ENCODE results near the gene MYH15.

MYH15 gene

GRCh38 chr3:108334701-108335100, 175.7 kb downstream of the MYH15 start:
- DNase-seq (ENCODE audit: low read depth): no peak

DNA sequence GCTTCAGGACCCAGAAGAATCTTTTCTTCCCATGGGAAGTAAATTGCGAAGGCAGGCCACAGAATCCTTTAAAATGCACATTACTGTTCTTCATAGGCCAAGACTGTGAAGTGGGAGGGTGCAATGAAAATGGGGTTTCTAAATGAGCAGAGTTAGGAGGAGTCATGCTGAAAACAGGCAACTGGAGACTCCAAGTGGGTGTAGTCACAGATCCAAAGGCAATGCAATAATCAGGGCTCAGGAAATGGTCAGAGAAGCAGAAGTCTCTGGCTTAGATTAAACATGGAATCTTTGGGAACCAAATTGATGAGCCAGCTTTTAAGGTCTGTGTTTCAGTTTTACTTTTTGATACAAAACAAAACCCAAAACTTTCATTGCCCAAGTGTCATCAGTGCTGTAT, 176.4 kb downstream of the MYH15 start:
- DNase-seq (ENCODE audit: low read depth): no peak

- no peak for DNase-seq (ENCODE audit: low read depth)
Measured at GRCh38 chr3:108331792-108332191, 178.6 kb downstream of the MYH15 start.

All from stimulated activated CD4-positive, alpha-beta T cell treated with anti-CD3 and anti-CD28 coated beads, Interleukin-2, amount 100 ng/mL, for 4 hours (primary cell).